ENCODE results near the gene GYPC. TPM values are rescaled to one million over a fixed set of nuclear protein-coding genes. Genes with fewer than 3 reads are reported as not detected.
A peak's percentile ranks its signal among the peaks of the same experiment; 100 is the strongest.

The GYPC gene
- total RNA-seq, 2 experiments from 2014 or later, result 148 to 157 TPM

- CTCF ChIA-PET, result no interaction called here
- no peak for DNase-seq
Observed at GRCh38 chr2:126653109-126653508, 2.8 kb upstream of the GYPC start.

GRCh38 chr2:126653761-126654160 lies 2.2 kb upstream of the GYPC start:
- ChIA-PET CTCF (no interaction called here), POLR2A (interaction anchor here (1.0 kb wide), 1 partner anchor 9 kb away, joined by 4 read pairs; no protein-coding TSS in a partner anchor)
- intact Hi-C loops (cut with DNase I, micrococcal nuclease), result loop anchor here in 1 of 2 experiments (10.0 kb wide), 2 partner anchors 431 to 1671 kb away; no protein-coding TSS in a partner anchor

More at GRCh38 chr2:126653109-126653508, 2.8 kb upstream of the GYPC start:
- H3K27ac Mint-ChIP-seq, result peak overlapping the region; percentile 63
- TF ChIP-seq, protein P1, sequence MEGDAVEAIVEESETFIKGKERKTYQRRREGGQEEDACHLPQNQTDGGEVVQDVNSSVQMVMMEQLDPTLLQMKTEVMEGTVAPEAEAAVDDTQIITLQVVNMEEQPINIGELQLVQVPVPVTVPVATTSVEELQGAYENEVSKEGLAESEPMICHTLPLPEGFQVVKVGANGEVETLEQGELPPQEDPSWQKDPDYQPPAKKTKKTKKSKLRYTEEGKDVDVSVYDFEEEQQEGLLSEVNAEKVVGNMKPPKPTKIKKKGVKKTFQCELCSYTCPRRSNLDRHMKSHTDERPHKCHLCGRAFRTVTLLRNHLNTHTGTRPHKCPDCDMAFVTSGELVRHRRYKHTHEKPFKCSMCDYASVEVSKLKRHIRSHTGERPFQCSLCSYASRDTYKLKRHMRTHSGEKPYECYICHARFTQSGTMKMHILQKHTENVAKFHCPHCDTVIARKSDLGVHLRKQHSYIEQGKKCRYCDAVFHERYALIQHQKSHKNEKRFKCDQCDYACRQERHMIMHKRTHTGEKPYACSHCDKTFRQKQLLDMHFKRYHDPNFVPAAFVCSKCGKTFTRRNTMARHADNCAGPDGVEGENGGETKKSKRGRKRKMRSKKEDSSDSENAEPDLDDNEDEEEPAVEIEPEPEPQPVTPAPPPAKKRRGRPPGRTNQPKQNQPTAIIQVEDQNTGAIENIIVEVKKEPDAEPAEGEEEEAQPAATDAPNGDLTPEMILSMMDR (IDR thresholded peaks at IDR 0.05), result no peak
- no peak for ATAC-seq (ENCODE audit: poor library complexity)
- H3K4me3 ChIP-seq (ENCODE audit: low read length), result no peak overlapping the region
- no peaks in the 10 kb centered on the region for H3K9me3 ChIP-seq (ENCODE audit: control insufficient read depth in 1 of 2, insufficient read depth in 1 of 2, low read length in 2 of 2)
- H3K27me3 ChIP-seq (ENCODE audit: control insufficient read depth in 1 of 2, insufficient read depth in 2 of 2, low read length in 2 of 2), result no peaks in the 10 kb centered on the region
- peaks cover 34% of the 10 kb centered on the region for H3K4me1 Mint-ChIP-seq (ENCODE audit: low read depth)
- H3K4me1 ChIP-seq (ENCODE audit: insufficient read depth, low read length), result peaks cover 24% of the 10 kb centered on the region
- POLR2A ChIA-PET, result interaction anchor here (1.0 kb wide), 1 partner anchor 10 kb away, joined by 4 read pairs; no protein-coding TSS in a partner anchor
- intact Hi-C loops (cut with DNase I, micrococcal nuclease), result loop anchor here in 1 of 2 experiments (10.0 kb wide), 2 partner anchors 432 to 1672 kb away; no protein-coding TSS in a partner anchor
- no peaks in the 10 kb centered on the region for H3K27me3 Mint-ChIP-seq
- H3K9me3 Mint-ChIP-seq, result no peaks in the 10 kb centered on the region
- H3K36me3 ChIP-seq (ENCODE audit: insufficient read depth, low read length), result no peaks in the 10 kb centered on the region
- no peak overlapping the region for H3K27ac ChIP-seq (ENCODE audit: low read depth in 1 of 2, low read length in 2 of 2)
- peak overlapping the region; percentile 40 for H3K4me3 Mint-ChIP-seq
- peaks cover 27% of the 10 kb centered on the region for H3K36me3 Mint-ChIP-seq (ENCODE audit: low read depth)

DNA sequence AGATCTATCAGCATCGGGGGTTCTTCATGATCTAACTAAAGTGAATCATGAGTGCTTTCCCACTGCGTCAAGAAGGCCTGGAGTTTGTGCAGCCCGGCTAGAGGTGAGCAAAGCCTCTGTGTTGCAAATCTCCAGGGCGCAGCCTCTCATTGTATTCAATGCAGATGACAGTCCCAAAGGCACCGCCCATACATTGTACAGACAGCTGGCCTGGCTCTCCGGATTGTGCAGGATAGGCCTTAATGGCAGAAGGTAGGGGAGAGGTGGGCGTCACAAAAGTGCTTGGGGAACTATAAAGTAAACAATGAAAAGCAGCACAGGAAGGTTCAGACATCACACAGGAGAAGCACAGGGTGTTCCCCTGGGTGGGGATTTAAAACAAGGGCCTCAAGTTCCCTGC lies 907 bp upstream of the GYPC start:
- CTCF ChIA-PET, result no interaction called here
- Histone ChIP-seq H3K36me3 (ENCODE audit: insufficient read depth, low read length) (peaks cover 4% of the 10 kb centered on the region), H3K27me3 (ENCODE audit: control insufficient read depth in 1 of 2, insufficient read depth in 2 of 2, low read length in 2 of 2) (no peaks in the 10 kb centered on the region), H3K9me3 (ENCODE audit: control insufficient read depth in 1 of 2, insufficient read depth in 1 of 2, low read length in 2 of 2) (no peaks in the 10 kb centered on the region), H3K4me3 (ENCODE audit: low read length) (no peak overlapping the region), H3K27ac (ENCODE audit: low read depth in 1 of 2, low read length in 2 of 2) (peak overlapping the region in 1 of 2 donors; percentile 81), H3K4me1 (ENCODE audit: insufficient read depth, low read length) (peaks cover 40% of the 10 kb centered on the region)
- Mint-ChIP-seq H3K4me3 (peak overlapping the region; percentile 98), H3K4me1 (ENCODE audit: low read depth) (peaks cover 53% of the 10 kb centered on the region), H3K27me3 (no peaks in the 10 kb centered on the region), H3K36me3 (ENCODE audit: low read depth) (peaks cover 31% of the 10 kb centered on the region), H3K9me3 (no peaks in the 10 kb centered on the region), H3K27ac (peak overlapping the region; percentile 98)
- TF ChIP-seq, protein P1 (IDR thresholded peaks at IDR 0.05), result no peak
- intact Hi-C loops (cut with DNase I, micrococcal nuclease), result loop anchor here (5.0 to 10.0 kb wide), 5 partner anchors 122 to 1670 kb away; no protein-coding TSS in a partner anchor
- ATAC-seq (ENCODE audit: poor library complexity), result no peak
- POLR2A ChIA-PET, result interaction anchor here (1.3 kb wide), 1 partner anchor 122 kb away, joined by 10 read pairs; no protein-coding TSS in a partner anchor
- peak in 1 of 14 experiments; percentile 27 for DNase-seq

More at GRCh38 chr2:126653761-126654160, 2.2 kb upstream of the GYPC start:
- Mint-ChIP-seq H3K36me3 (ENCODE audit: low read depth) (peaks cover 31% of the 10 kb centered on the region), H3K27ac (peak overlapping the region; percentile 63), H3K4me3 (peak overlapping the region; percentile 82), H3K27me3 (no peaks in the 10 kb centered on the region), H3K4me1 (ENCODE audit: low read depth) (peaks cover 41% of the 10 kb centered on the region), H3K9me3 (no peaks in the 10 kb centered on the region)
- H3K4me3 ChIP-seq (ENCODE audit: low read length), result no peak overlapping the region
- ATAC-seq (ENCODE audit: poor library complexity) (no peak), DNase-seq (no peak)
- H3K27ac ChIP-seq (ENCODE audit: low read depth in 1 of 2, low read length in 2 of 2), result no peak overlapping the region
- TF ChIP-seq, protein P1 (IDR thresholded peaks at IDR 0.05), result no peak
- no peaks in the 10 kb centered on the region for H3K27me3 ChIP-seq (ENCODE audit: control insufficient read depth in 1 of 2, insufficient read depth in 2 of 2, low read length in 2 of 2)
- H3K4me1 ChIP-seq (ENCODE audit: insufficient read depth, low read length), result peaks cover 28% of the 10 kb centered on the region
- H3K36me3 ChIP-seq (ENCODE audit: insufficient read depth, low read length), result no peaks in the 10 kb centered on the region
- no peaks in the 10 kb centered on the region for H3K9me3 ChIP-seq (ENCODE audit: control insufficient read depth in 1 of 2, insufficient read depth in 1 of 2, low read length in 2 of 2)

All from CD4-positive, alpha-beta T cell (primary cell).